ENCODE measurements around the gene NFKB1.
"Not testable (repeated sequence)": the region's sequence is repeated elsewhere in the genome, so short reads cannot be mapped to it uniquely, and the experiment has no call there.

NFKB1 gene

DNA sequence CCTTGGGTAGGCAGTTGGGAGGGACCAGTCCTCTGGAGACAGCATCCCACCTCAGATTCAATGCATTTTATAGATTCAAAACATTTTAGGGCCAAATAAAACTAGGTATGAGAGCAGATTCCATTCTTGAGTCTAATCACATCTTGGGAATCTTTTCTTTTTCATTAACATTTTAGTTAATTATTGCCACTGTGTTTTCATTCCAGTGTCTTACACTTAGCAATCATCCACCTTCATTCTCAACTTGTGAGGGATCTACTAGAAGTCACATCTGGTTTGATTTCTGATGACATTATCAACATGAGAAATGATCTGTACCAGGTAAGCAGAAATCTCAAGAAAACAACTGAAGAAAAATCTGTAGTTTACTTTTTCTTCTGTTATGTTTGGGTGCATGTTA, 99.5 kb downstream of the NFKB1 start:
- no peak for DNase-seq (ENCODE audit: low read depth)

GRCh38 chr4:102601586-102602227, 100.5 kb downstream of the NFKB1 start:
- no peak for DNase-seq (ENCODE audit: low read depth)

DNA sequence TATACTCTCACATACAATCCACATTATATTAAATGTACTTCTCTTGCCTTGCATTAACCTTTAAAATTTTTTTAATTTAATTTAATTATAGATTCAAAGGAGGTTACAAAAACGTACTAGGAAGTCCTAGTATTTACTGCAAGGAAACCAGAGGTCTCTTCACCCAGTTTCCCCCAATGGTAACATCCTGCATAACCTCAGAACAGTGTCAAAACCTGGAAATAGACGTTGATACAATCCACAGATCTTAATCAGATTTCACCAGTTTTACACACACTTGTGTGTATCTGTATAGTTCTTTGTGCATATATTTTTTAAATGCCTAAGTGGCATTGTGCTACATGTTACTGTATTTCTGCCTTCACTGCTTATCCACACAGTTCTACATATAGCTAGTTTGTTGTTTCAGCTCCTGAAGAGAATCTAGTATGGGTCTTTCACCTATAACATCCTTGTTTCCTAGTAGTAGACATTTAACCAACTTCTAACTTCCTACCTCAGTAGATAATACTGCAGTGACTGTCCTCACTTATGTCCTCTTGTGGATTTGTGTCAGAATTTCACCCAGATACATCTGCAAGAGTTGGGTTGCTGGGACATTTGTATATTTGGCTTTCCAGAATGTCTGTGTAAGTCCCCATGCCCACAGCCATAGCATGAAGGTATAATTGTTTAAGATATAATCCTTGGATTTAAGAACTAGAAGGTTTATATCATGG, 103.2 kb downstream of the NFKB1 start:
- DNase-seq (ENCODE audit: low read depth), result no peak

GRCh38 chr4:102606261-102606660, 105.1 kb downstream of the NFKB1 start:
- no peak for DNase-seq (ENCODE audit: low read depth)

GRCh38 chr4:102606846-102607450, 105.8 kb downstream of the NFKB1 start:
- DNase-seq (ENCODE audit: low read depth), result no peak

- DNase-seq (ENCODE audit: low read depth), result no peak
Observed at GRCh38 chr4:102608190-102608589, 107.0 kb downstream of the NFKB1 start.

GRCh38 chr4:102610007-102610406, 108.8 kb downstream of the NFKB1 start:
- DNase-seq (ENCODE audit: low read depth), result no peak

DNA sequence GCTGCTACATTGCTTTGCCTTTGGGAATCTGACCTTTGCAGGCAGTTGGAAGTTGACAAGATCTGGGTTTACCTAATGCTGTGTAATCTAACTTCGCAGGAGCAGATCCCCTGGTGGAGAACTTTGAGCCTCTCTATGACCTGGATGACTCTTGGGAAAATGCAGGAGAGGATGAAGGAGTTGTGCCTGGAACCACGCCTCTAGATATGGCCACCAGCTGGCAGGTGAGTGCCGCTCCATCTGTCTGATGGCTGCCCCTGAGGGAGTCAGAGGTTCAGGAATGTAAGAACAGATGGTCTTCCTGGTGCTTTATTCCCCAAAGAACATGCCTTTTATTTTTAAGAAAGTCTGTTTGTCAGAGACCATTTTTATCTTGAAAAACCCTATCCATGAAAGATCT, 109.3 kb downstream of the NFKB1 start:
- DNase-seq (ENCODE audit: low read depth), result no peak

- no peak for DNase-seq (ENCODE audit: low read depth)
Observed at GRCh38 chr4:102612210-102612609, 111.1 kb downstream of the NFKB1 start.

GRCh38 chr4:102612824-102613366, 111.7 kb downstream of the NFKB1 start:
- peak; percentile 36 for DNase-seq (ENCODE audit: low read depth)

DNA sequence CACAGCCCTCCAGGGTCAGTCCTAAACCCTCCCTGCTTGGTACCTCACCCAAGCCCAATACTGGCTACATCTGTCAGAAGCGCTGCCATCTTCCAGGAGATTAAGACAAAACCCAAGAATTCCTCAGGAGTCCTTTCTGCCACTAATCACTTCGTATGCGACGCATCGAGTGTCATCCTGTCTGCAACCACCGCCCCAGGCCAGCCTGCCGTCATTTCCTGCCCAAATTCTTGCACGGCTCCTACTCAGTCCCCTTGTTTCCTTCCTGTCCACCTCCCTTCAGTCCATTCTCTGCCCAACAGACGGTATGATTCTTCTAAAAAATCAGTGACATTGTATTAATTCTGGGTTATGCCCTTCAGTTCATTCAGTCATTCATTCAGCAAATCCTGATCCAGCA, 113.6 kb downstream of the NFKB1 start:
- DNase-seq (ENCODE audit: low read depth), result no peak

- no peak for DNase-seq (ENCODE audit: low read depth)
Observed at GRCh38 chr4:102616636-102617035, 115.5 kb downstream of the NFKB1 start.

DNA sequence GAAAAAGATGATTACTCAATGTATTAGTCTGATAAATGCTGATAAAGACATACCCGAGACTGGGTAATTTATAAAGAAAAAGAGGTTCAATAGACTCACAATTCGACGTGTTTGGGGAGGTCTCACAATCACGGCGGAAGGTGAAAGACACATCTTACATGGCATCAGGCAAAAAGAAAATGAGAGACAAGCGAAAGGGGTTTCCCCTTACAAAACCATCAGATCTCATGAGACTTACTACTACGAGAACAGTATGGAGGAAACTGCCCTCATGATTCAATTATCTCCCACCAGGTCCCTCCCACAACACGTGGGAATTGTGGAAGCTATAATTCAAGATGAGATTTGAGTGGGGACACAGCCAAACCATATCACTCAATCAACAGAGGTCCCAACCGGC, 117.9 kb downstream of the NFKB1 start:
- not testable (repeated sequence) for DNase-seq (ENCODE audit: low read depth)

- DNase-seq (ENCODE audit: low read depth), result not testable (repeated sequence)
Observed at GRCh38 chr4:102619776-102620631, 118.8 kb downstream of the NFKB1 start.

DNA sequence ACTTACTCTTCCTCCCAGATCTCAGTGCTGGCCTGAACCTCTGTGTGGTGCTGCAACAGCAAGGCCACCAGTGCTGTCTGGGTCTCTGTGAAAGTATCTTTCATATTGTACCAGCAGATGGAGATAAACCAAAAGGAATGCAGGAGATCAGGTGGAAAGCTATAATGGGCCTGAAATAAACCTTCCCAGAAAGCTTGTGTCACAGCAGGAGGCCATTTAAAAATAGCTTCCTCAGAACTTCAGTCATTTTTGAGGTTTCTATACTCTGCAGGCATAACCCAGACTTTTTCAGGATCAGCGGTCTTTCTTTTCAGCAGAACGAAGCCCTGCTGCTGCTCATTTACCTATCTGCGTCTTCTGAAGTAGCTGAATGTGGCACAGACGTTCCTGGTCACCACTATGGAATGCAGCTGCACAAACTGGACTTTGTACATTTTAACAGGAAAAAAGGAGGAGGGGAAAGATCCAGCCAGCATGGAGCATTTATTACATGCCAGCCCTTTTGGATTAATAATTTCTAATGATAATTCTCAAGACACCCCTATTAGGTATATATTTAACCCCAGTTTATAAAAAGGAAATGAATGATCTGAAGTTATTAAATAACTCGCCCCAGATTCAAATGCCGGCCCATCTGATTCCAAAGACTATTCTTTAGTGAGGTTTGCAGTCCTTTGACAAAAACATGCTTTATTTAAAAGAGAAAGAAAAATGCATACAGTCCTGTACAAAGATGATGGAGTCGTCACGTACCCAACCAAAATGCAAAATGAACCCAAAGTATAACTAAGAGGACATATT, 119.7 kb downstream of the NFKB1 start:
- DNase-seq (ENCODE audit: low read depth), result no peak

DNA sequence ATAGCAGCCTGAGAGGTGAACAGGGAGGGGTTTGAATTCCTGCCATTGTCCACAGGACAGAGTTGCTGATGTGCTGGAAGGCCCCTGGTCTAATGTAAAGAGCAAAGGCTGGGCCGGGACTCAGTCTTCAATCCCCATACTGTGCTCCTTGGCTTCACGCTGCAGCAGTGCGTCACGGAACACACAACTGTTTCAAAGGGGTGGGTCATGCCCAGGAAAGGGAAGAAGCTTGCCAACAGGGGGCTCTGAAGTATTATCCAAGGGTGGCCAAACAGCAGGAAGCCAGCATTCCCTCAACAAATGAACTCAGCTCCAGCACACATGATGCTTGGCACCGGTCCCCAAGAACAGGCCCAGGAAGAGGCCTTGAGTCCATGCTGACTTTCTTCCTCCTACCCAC, 122.5 kb downstream of the NFKB1 start:
- no peak for DNase-seq (ENCODE audit: low read depth)

DNA sequence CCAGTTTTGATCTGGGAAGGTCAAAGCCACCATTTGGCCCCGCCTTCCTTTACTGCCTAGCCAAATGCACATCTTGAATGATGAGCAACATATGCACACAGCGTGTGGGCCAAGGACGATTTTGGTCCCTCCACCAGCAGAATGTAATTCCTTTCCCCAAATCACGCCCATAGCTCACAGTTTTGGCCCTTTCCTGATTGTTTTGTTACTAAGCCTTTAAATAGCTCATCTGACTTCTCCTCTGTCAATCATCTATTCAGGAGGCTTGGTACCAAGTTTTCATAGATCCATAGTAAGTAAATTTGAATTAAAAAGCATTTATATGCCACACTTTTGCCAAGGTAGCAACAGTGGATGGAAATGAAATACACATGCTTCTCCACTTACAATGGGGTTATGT, 123.3 kb downstream of the NFKB1 start:
- DNase-seq (ENCODE audit: low read depth), result no peak

GRCh38 chr4:102625232-102625930, 124.2 kb downstream of the NFKB1 start:
- peak; percentile 48 for DNase-seq (ENCODE audit: low read depth)

- DNase-seq (ENCODE audit: low read depth), result no peak
Observed at GRCh38 chr4:102627831-102628523, 126.8 kb downstream of the NFKB1 start.

- DNase-seq (ENCODE audit: low read depth), result no peak
Observed at GRCh38 chr4:102629673-102630072, 128.5 kb downstream of the NFKB1 start.
